WTC11 (cell line): ENCODE data around the gene FMNL3. TPM values are rescaled to one million over a fixed set of nuclear protein-coding genes. Genes with fewer than 3 reads are reported as not detected.
A peak's percentile ranks its signal among the peaks of the same experiment; 100 is the strongest.

Experiments used
- ATAC-seq: fragments of 200-7000 bp; cut with Tn5 transposase; 2 replicates; pipeline ENCODE4 v1.10.0; 2021; ENCODE audit warnings: mild to moderate bottlenecking, moderate library complexity
- CTCF ChIA-PET: fragments of 300-600 bp; sonication (Branson Sonifier 250); formaldehyde crosslinking; loops from one replicate; lab custom pipeline; 2021; ENCODE audit warnings: antibody characterized with exemption; lab: Charles Lee
- POLR2A ChIA-PET: fragments of 350-600 bp; sonication (Branson Sonifier 250); formaldehyde crosslinking; loops from one replicate; lab custom pipeline; 2021; ENCODE audit warnings: antibody characterized with exemption; lab: Charles Lee
- DNase-seq: peaks from one replicate; pipeline ENCODE4 v3.0.0; 2021; ENCODE audit warnings: low spot score
- H3K27ac Mint-ChIP-seq: 2 replicates; pipeline ENCODE4 v1.8.0; 2021; ENCODE audit warnings: mixed read lengths
- H3K27me3 Mint-ChIP-seq: 2 replicates; pipeline ENCODE4 v1.8.0; 2021; ENCODE audit warnings: low read depth, mild to moderate bottlenecking, moderate library complexity, mixed read lengths
- H3K36me3 Mint-ChIP-seq: 2 replicates; pipeline ENCODE4 v1.8.0; 2021; ENCODE audit warnings: mixed read lengths
- H3K4me1 Mint-ChIP-seq: 2 replicates; pipeline ENCODE4 v1.8.0; 2022; ENCODE audit warnings: mixed read lengths
- H3K4me3 Mint-ChIP-seq: 2 replicates; pipeline ENCODE4 v1.8.0; 2021; ENCODE audit warnings: mild to moderate bottlenecking, moderate library complexity, mixed read lengths
- H3K9me3 Mint-ChIP-seq: 2 replicates; pipeline ENCODE4 v1.8.0; 2021; ENCODE audit warnings: mixed read lengths
- ATF2 ChIP-seq: sonication (generic); formaldehyde crosslinking; IDR thresholded peaks from 2 replicates; pipeline ENCODE4 v1.8.1; 2022; ENCODE audit warnings: low read depth, missing genetic modification reagents, borderline replicate concordance
- ATF6 ChIP-seq: sonication (generic); formaldehyde crosslinking; IDR thresholded peaks from 2 replicates; pipeline ENCODE4 v1.8.1; 2023; ENCODE audit warnings: mild to moderate bottlenecking, missing genetic modification reagents
- CDX4 ChIP-seq: fragments of 250-450 bp; sonication (Bioruptor Pico); IDR thresholded peaks from 2 replicates; pipeline ENCODE4 v1.9.0; 2021; ENCODE audit warnings: moderate library complexity, mild to moderate bottlenecking, inconsistent platforms, borderline replicate concordance
- CREM ChIP-seq: sonication (generic); formaldehyde crosslinking; IDR thresholded peaks from 2 replicates; pipeline ENCODE4 v1.8.1; 2022; ENCODE audit warnings: mild to moderate bottlenecking, missing genetic modification reagents, moderate library complexity
- CTCF ChIP-seq: fragments of 200-600 bp; IDR thresholded peaks from 2 replicates; pipeline ENCODE4 v1.8.0; 2022; ENCODE audit warnings: antibody characterized with exemption
- FOXJ3 ChIP-seq: sonication (generic); formaldehyde crosslinking; IDR thresholded peaks from 2 replicates; pipeline ENCODE4 v1.9.0; 2021; ENCODE audit warnings: missing genetic modification reagents, mild to moderate bottlenecking, borderline replicate concordance
- FOXP4 ChIP-seq: sonication (generic); formaldehyde crosslinking; IDR thresholded peaks from 2 replicates; pipeline ENCODE4 v1.8.0; 2022; ENCODE audit warnings: mild to moderate bottlenecking, missing genetic modification reagents
- JAZF1 ChIP-seq: fragments of 250-450 bp; sonication (Bioruptor Pico); IDR thresholded peaks from 2 replicates; pipeline ENCODE4 v1.9.0; 2021; ENCODE audit warnings: moderate library complexity, mild to moderate bottlenecking, inconsistent platforms
- JUN ChIP-seq: sonication (generic); formaldehyde crosslinking; IDR thresholded peaks from 2 replicates; pipeline ENCODE4 v1.8.0; 2023; ENCODE audit warnings: mild to moderate bottlenecking, missing genetic modification reagents
- KAT7 ChIP-seq: sonication (generic); formaldehyde crosslinking; IDR thresholded peaks from 2 replicates; pipeline ENCODE4 v1.8.1; 2023; ENCODE audit warnings: missing genetic modification reagents, mild to moderate bottlenecking, borderline replicate concordance
- NR1H2 ChIP-seq: sonication (generic); formaldehyde crosslinking; IDR thresholded peaks from 2 replicates; pipeline ENCODE4 v1.9.0; 2021; ENCODE audit warnings: mild to moderate bottlenecking, moderate library complexity, missing genetic modification reagents
- OVOL2 ChIP-seq: fragments of 250-450 bp; sonication (Bioruptor Pico); IDR thresholded peaks from 2 replicates; pipeline ENCODE4 v1.9.0; 2021; ENCODE audit warnings: mild to moderate bottlenecking, borderline replicate concordance
- SMAD4 ChIP-seq: sonication (generic); formaldehyde crosslinking; IDR thresholded peaks from 2 replicates; pipeline ENCODE4 v1.8.0; 2022; ENCODE audit warnings: mild to moderate bottlenecking, missing genetic modification reagents
- ZBTB43 ChIP-seq: sonication (generic); formaldehyde crosslinking; IDR thresholded peaks from 2 replicates; pipeline ENCODE4 v1.8.1; 2023; ENCODE audit warnings: mild to moderate bottlenecking, missing genetic modification reagents
- total RNA-seq: library from RNA; stranded (reverse); gene quantifications from 3 replicates; pipeline ENCODE4 v1.2.3, GENCODE V29; 2021

The FMNL3 gene
- total RNA-seq, 1 experiment from 2014 or later: 19.3 TPM

GRCh38 chr12:49647827-49648711, 59.1 kb downstream of the FMNL3 start (continued):
- no peak for TF ChIP-seq ZBTB43 (CRISPR knock-in tag)
- no peak for TF ChIP-seq ATF6
- no peak for TF ChIP-seq CDX4 (CRISPR knock-in tag)
- TF ChIP-seq CTCF: no peak
- no peak for TF ChIP-seq ATF2 (CRISPR knock-in tag)
- TF ChIP-seq, all 79 proteins: peak for 0

- POLR2A ChIA-PET: interaction anchor here (0.6 to 1.4 kb wide), 4 partner anchors 9 to 81 kb away, joined by 3 to 4 read pairs (median 4); no protein-coding TSS in a partner anchor
- TF ChIP-seq CREM (CRISPR knock-in tag): no peak
- no peak for TF ChIP-seq KAT7 (CRISPR knock-in tag)
- TF ChIP-seq OVOL2: no peak
- Mint-ChIP-seq H3K27me3 (no peaks in the 10 kb centered on the region), H3K4me3 (no peak overlapping the region), H3K4me1 (peaks cover 10% of the 10 kb centered on the region), H3K27ac (peak overlapping the region; percentile 60; the same call in 1 of the 2 replicates), H3K9me3 (no peaks in the 10 kb centered on the region), H3K36me3 (peaks cover 45% of the 10 kb centered on the region)
- DNase-seq (no peak), ATAC-seq (no peak)
- CTCF ChIA-PET: interaction anchor here (0.6 to 2.8 kb wide), 8 partner anchors 10 to 192 kb away, joined by 3 to 16 read pairs (median 4); partner anchors contain the start of gene TMBIM6
Observed at GRCh38 chr12:49646871-49647654, 60.1 kb downstream of the FMNL3 start.

GRCh38 chr12:49646331-49646830, 60.8 kb downstream of the FMNL3 start:
- Mint-ChIP-seq H3K27me3 (no peaks in the 10 kb centered on the region), H3K9me3 (no peaks in the 10 kb centered on the region), H3K4me3 (no peak overlapping the region), H3K36me3 (peaks cover 42% of the 10 kb centered on the region), H3K4me1 (peaks cover 10% of the 10 kb centered on the region), H3K27ac (no peak overlapping the region)
- ChIA-PET CTCF (interaction anchor here (0.6 to 2.8 kb wide), 4 partner anchors 10 to 105 kb away, joined by 4 to 16 read pairs (median 10); partner anchors contain the start of gene TMBIM6), POLR2A (no interaction called here)
- DNase-seq (no peak), ATAC-seq (no peak)
- TF ChIP-seq SMAD4 (CRISPR knock-in tag) (no peak), JAZF1 (no peak), ATF2 (CRISPR knock-in tag) (no peak), FOXJ3 (no peak), FOXP4 (CRISPR knock-in tag) (no peak), NR1H2 (CRISPR knock-in tag) (no peak), ZBTB43 (CRISPR knock-in tag) (no peak), JUN (CRISPR knock-in tag) (no peak)
